Measurements from ENCODE around the gene FARP1.

Gene FARP1

GRCh38 chr13:98190889-98191444, 48.1 kb downstream of the FARP1 start:
- Histone ChIP-seq H3K27me3 (replicated peaks; ENCODE audit: control insufficient read depth, insufficient read depth, low read length) (no peaks in the 10 kb centered on the region), H3K4me3 (replicated peaks; ENCODE audit: low read depth, low read length) (no peak overlapping the region), H3K36me3 (ENCODE audit: control insufficient read depth, insufficient read depth, low read length) (no peaks in the 10 kb centered on the region)
- TF ChIP-seq, protein P1, sequence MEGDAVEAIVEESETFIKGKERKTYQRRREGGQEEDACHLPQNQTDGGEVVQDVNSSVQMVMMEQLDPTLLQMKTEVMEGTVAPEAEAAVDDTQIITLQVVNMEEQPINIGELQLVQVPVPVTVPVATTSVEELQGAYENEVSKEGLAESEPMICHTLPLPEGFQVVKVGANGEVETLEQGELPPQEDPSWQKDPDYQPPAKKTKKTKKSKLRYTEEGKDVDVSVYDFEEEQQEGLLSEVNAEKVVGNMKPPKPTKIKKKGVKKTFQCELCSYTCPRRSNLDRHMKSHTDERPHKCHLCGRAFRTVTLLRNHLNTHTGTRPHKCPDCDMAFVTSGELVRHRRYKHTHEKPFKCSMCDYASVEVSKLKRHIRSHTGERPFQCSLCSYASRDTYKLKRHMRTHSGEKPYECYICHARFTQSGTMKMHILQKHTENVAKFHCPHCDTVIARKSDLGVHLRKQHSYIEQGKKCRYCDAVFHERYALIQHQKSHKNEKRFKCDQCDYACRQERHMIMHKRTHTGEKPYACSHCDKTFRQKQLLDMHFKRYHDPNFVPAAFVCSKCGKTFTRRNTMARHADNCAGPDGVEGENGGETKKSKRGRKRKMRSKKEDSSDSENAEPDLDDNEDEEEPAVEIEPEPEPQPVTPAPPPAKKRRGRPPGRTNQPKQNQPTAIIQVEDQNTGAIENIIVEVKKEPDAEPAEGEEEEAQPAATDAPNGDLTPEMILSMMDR (IDR thresholded peaks at IDR 0.05; ENCODE audit: insufficient read depth, low read length, poor library complexity, severe bottlenecking) = no peak
- no peak for DNase-seq (ENCODE audit: extremely low read depth, insufficient read length)

- no peaks in the 10 kb centered on the region for H3K27me3 ChIP-seq (replicated peaks; ENCODE audit: control insufficient read depth, insufficient read depth, low read length)
- H3K36me3 ChIP-seq (ENCODE audit: control insufficient read depth, insufficient read depth, low read length) = no peaks in the 10 kb centered on the region
- TF ChIP-seq, protein P1 (IDR thresholded peaks at IDR 0.05; ENCODE audit: insufficient read depth, low read length, poor library complexity, severe bottlenecking) = no peak
- H3K4me3 ChIP-seq (replicated peaks; ENCODE audit: low read depth, low read length) = no peak overlapping the region
- DNase-seq (ENCODE audit: extremely low read depth, insufficient read length) = no peak
Measured at GRCh38 chr13:98192008-98192407, 49.1 kb downstream of the FARP1 start.

DNA sequence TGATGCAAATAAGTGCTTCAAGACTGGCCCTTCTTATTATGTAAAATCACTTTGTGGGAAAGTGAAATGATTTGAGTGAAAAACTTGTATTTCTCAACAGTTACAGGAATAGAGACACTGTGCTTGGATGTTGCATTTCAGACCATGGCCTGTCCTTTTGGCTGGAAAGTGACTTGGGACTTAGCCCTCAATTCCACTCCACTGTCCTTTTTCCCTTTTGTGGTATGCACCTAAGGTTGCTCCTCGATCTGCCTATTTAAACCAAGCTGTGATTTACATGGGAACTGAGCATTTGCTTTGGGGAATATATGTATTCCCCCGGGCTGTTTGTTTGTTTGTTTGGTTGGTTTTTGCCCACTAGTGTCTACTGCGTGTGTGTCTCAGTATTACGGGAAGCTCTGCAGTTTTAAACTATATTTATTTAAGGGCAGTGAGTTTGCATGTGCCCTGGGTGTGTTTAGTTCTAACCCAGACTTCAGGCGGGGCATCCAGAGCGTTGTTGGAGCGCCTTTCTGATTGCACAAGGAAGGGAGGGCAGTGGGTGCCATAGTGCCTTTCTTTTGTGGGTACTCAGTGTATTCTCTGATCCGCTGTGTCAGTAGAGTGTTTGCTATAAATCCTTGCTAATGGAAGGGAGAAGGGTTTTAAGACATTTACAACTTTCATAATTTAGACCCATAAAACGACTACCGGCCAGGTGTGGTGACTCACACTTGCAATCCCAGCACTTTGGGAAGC, 52.3 kb downstream of the FARP1 start:
- no peak for DNase-seq (ENCODE audit: extremely low read depth, insufficient read length)

DNA sequence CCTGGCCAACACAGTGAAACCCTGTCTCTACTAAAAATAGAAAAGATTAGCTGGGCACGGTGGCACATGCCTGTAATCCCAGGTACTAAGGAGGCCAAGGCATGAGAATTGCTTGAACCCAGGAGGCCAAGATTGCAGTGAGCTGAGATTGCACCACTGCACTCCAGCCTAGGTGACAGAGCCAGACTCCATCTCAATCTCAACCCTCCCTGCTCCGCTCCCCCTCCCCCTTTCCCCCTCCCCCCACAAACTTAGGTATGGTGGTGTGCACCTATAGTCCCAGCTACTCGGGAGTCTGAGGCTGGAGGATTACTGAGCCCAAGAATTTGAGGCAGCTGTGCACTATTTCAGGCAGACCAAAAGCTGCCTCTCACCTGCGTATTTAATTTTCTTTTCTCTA, 55.8 kb downstream of the FARP1 start:
- no peak overlapping the region for H3K4me3 ChIP-seq (replicated peaks; ENCODE audit: low read depth, low read length)
- TF ChIP-seq, protein P1 (IDR thresholded peaks at IDR 0.05; ENCODE audit: insufficient read depth, low read length, poor library complexity, severe bottlenecking) = no peak
- no peaks in the 10 kb centered on the region for H3K27me3 ChIP-seq (replicated peaks; ENCODE audit: control insufficient read depth, insufficient read depth, low read length)
- no peaks in the 10 kb centered on the region for H3K36me3 ChIP-seq (ENCODE audit: control insufficient read depth, insufficient read depth, low read length)
- no peak for DNase-seq (ENCODE audit: extremely low read depth, insufficient read length)

More for the DNA sequence above, 52.3 kb downstream of the FARP1 start:
- TF ChIP-seq, protein P1 (IDR thresholded peaks at IDR 0.05; ENCODE audit: insufficient read depth, low read length, poor library complexity, severe bottlenecking) = no peak
- Histone ChIP-seq H3K27me3 (replicated peaks; ENCODE audit: control insufficient read depth, insufficient read depth, low read length) (no peaks in the 10 kb centered on the region), H3K36me3 (ENCODE audit: control insufficient read depth, insufficient read depth, low read length) (no peaks in the 10 kb centered on the region), H3K4me3 (replicated peaks; ENCODE audit: low read depth, low read length) (no peak overlapping the region)

DNA sequence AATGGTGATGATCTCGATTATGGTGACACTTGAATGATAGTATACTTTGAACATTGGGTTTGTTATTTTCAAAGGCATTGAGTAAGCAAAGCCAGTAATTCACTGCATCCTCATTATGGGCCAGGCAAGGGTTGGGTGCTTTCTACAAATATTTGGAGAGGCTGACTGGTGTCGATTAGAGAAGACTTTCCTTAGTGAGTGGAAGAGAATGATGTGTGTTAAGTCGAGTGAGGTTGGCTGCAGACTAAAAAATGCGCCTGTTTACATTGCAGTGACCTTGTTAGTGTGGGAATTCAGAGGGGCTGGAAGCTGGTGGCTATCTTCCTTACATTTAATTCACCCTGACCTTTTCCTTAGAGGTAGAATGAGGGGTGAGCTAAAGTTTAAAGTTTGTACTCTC, 56.6 kb downstream of the FARP1 start:
- TF ChIP-seq, protein P1 (IDR thresholded peaks at IDR 0.05; ENCODE audit: insufficient read depth, low read length, poor library complexity, severe bottlenecking) = no peak
- DNase-seq (ENCODE audit: extremely low read depth, insufficient read length) = no peak
- Histone ChIP-seq H3K27me3 (replicated peaks; ENCODE audit: control insufficient read depth, insufficient read depth, low read length) (no peaks in the 10 kb centered on the region), H3K4me3 (replicated peaks; ENCODE audit: low read depth, low read length) (no peak overlapping the region), H3K36me3 (ENCODE audit: control insufficient read depth, insufficient read depth, low read length) (no peaks in the 10 kb centered on the region)

Data from GM06990 (cell line).